Fibroblast of lung (primary cell): ENCODE measurements around the gene SRRM3. TPM values are rescaled to one million over a fixed set of nuclear protein-coding genes. Genes with fewer than 3 reads are reported as not detected.
"Not testable (repeated sequence)": the region's sequence is repeated elsewhere in the genome, so short reads cannot be mapped to it uniquely, and the experiment has no call there.

Experiments used
- DNase-seq, 2 donors: peaks; one replicate each; pipeline versions ENCODE4 v3.0.0 to v3.0.0-alpha.2; 2010; ENCODE audit warnings: low read depth in 2 of 2
- H2AFZ ChIP-seq: 2 replicates; pipeline ENCODE4 v1.5.1; 2012; ENCODE audit warnings: low read length, control low read depth, inconsistent platforms
- H3K27ac ChIP-seq: 2 replicates; pipeline ENCODE4 v1.5.1; 2011; ENCODE audit warnings: low read length, control low read depth; ENCODE audit not compliant: insufficient read depth
- H3K27me3 ChIP-seq: 2 replicates; pipeline ENCODE4 v1.5.1; 2011; ENCODE audit warnings: mild to moderate bottlenecking, low read length; ENCODE audit not compliant: control insufficient read depth, insufficient read depth
- H3K36me3 ChIP-seq: 2 replicates; pipeline ENCODE4 v1.5.1; 2011; ENCODE audit warnings: low read length; ENCODE audit not compliant: control insufficient read depth, insufficient read depth
- H3K4me1 ChIP-seq: 2 replicates; pipeline ENCODE4 v1.5.1; 2011; ENCODE audit warnings: low read length; ENCODE audit not compliant: control insufficient read depth, insufficient read depth; ENCODE audit errors: extremely low read depth
- H3K4me2 ChIP-seq: 2 replicates; pipeline ENCODE4 v1.5.1; 2011; ENCODE audit warnings: low read length, control low read depth; ENCODE audit not compliant: insufficient read depth; ENCODE audit errors: extremely low read depth
- H3K4me3 ChIP-seq, 4 experiments: fragments of 200-600 bp in 1 of 4; sonication (generic) in 1 of 4; replicated peaks in 1 of 4; 2 replicates each; pipeline ENCODE4 v1.5.1; 2011 to 2016; ENCODE audit warnings: low read length in 4 of 4, low read depth in 3 of 4, mild to moderate bottlenecking in 3 of 4, control low read depth in 2 of 4, inconsistent platforms in 1 of 4, mixed read lengths in 1 of 4; ENCODE audit not compliant: insufficient read depth in 1 of 4; ENCODE audit errors: control extremely low read depth in 1 of 4
- H3K79me2 ChIP-seq: 2 replicates; pipeline ENCODE4 v1.5.1; 2012; ENCODE audit warnings: mild to moderate bottlenecking, low read length, inconsistent platforms; ENCODE audit not compliant: control insufficient read depth, insufficient read depth
- H3K9ac ChIP-seq: 2 replicates; pipeline ENCODE4 v1.5.1; 2011; ENCODE audit warnings: mild to moderate bottlenecking, low read length, control low read depth; ENCODE audit not compliant: insufficient read depth
- H3K9me3 ChIP-seq: 2 replicates; pipeline ENCODE4 v1.5.1; 2012; ENCODE audit warnings: low read depth, low read length; ENCODE audit not compliant: control insufficient read depth, insufficient read depth
- H4K20me1 ChIP-seq: 2 replicates; pipeline ENCODE4 v1.5.1; 2011; ENCODE audit warnings: low read length; ENCODE audit not compliant: control insufficient read depth, insufficient read depth; ENCODE audit errors: extremely low read depth
- CTCF ChIP-seq, 2 donors: IDR thresholded peaks in 1 of 2; conservative IDR thresholded peaks in 1 of 2; 1 replicate in 1 of 2; 2 replicates in 1 of 2; pipeline ENCODE4 v1.5.1; 2011 to 2012; ENCODE audit warnings: low read length in 2 of 2, control low read depth in 1 of 2, inconsistent platforms in 1 of 2, low read depth in 1 of 2, mild to moderate bottlenecking in 1 of 2
- EZH2 ChIP-seq: IDR thresholded peaks from 2 replicates; pipeline ENCODE4 v1.5.1; 2012; ENCODE audit warnings: low read length, control low read depth, mild to moderate bottlenecking; ENCODE audit errors: missing control alignments
- polyA plus RNA-seq, 2 donors: library from polyadenylated mRNA; depleted of rRNA in 1 of 2; stranded (reverse) in 1 of 2; unstranded in 1 of 2; fragments of >200 nt; gene quantifications; 2 replicates each; pipeline ENCODE4 v1.2.1, GENCODE V29; 2011 to 2012; ENCODE audit warnings: missing spikeins in 1 of 2
- total RNA-seq: library from RNA; depleted of rRNA; stranded (reverse); fragments of >200 nt; gene quantifications from 2 replicates; pipeline ENCODE4 v1.2.1, GENCODE V29; 2014

Gene SRRM3
- total and polyA plus RNA-seq, 2 donors (not counting 1 experiment from before 2014, with no cell fraction given): 0.40 to 1.7 TPM

DNA sequence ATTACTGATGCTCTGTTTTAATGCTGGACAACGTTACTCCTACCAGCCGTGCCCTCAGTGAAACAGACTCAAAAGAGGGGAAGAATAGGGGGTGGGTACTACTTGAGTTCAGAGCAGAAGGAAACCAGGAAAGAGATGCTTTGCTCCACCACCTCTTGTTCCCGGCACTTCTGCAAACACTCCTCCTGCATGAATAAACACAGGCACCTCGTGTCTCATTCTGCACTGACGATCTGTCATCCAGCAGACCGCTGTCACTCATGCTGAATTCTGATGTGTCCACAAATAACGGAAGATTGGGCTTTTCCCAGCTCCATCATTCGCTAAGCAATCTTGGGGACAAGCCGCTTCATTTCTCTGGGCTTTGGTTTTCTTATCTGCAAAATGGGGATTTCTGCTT is 130.4 kb downstream of the SRRM3 start:
- H3K9me3 ChIP-seq: no peaks in the 10 kb centered on the region
- H3K27ac ChIP-seq: no peak overlapping the region
- no peak for DNase-seq
- no peak overlapping the region for H3K4me2 ChIP-seq
- no peaks in the 10 kb centered on the region for H3K27me3 ChIP-seq
- peaks cover 23% of the 10 kb centered on the region for H3K36me3 ChIP-seq
- no peaks in the 10 kb centered on the region for H4K20me1 ChIP-seq
- H3K9ac ChIP-seq: no peak overlapping the region
- TF ChIP-seq EZH2: no peak
- no peak for TF ChIP-seq CTCF (conservative IDR thresholded peaks at IDR 0.05 in 1 of 2, IDR thresholded peaks at IDR 0.05 in 1 of 2; ENCODE audit: low read depth in 1 of 2, low read length in 2 of 2)
- no peak overlapping the region for H3K4me3 ChIP-seq
- peaks cover 94% of the 10 kb centered on the region for H3K79me2 ChIP-seq
- H3K4me1 ChIP-seq: no peaks in the 10 kb centered on the region
- H2AFZ ChIP-seq: no peak overlapping the region

- no peaks in the 10 kb centered on the region for H4K20me1 ChIP-seq
- no peaks in the 10 kb centered on the region for H3K27me3 ChIP-seq
- H3K9me3 ChIP-seq: no peaks in the 10 kb centered on the region
- peak in 1 of 2 donors; percentile 37 for DNase-seq
- H3K4me2 ChIP-seq: no peak overlapping the region
- H3K4me3 ChIP-seq: no peak overlapping the region
- H3K36me3 ChIP-seq: peaks cover 18% of the 10 kb centered on the region
- no peak overlapping the region for H3K9ac ChIP-seq
- H3K27ac ChIP-seq: no peak overlapping the region
- H3K4me1 ChIP-seq: peaks cover 4% of the 10 kb centered on the region
- H2AFZ ChIP-seq: no peak overlapping the region
- peaks cover 95% of the 10 kb centered on the region for H3K79me2 ChIP-seq
- TF ChIP-seq EZH2 (no peak), CTCF (conservative IDR thresholded peaks at IDR 0.05 in 1 of 2, IDR thresholded peaks at IDR 0.05 in 1 of 2; ENCODE audit: low read depth in 1 of 2, low read length in 2 of 2) (no peak)
Measured at GRCh38 chr7:76333511-76334101, 131.9 kb downstream of the SRRM3 start.

DNA sequence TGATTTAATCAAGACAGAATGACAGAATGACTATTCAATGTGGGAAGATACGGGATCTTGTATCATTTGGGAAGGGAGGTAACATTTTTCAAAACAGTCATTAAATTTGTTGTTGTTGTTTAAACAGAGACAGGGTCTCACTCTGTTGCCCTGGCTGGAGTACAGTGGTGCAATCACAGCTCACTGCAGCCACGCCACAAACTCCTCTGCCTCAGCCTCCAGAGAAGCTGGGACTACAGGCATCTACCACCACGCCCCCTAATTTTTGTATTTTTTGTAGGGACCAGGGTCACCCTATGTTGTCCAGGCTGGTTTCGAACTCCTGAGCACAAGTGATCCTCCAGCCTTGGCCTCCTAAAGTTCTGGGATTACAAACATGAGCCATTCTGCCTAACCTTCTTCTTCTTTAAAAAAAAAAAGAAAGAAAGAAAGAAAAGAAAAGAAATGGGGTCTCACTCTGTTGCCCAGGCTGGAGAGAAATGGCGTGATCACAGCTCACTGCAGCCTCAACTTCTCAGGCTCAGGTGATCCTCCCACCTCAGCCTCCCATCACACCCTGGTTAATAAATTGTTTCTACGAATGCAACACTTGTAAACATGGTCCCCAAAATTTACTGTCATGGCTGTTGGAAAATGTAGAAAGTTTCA is 132.7 kb downstream of the SRRM3 start:
- DNase-seq: no peak
- Histone ChIP-seq H4K20me1 (no peaks in the 10 kb centered on the region), H3K4me3 (no peak overlapping the region), H3K4me1 (peaks cover 5% of the 10 kb centered on the region), H3K36me3 (peaks cover 12% of the 10 kb centered on the region), H3K27ac (no peak overlapping the region), H3K27me3 (no peaks in the 10 kb centered on the region), H3K9me3 (no peaks in the 10 kb centered on the region), H3K9ac (no peak overlapping the region), H3K4me2 (no peak overlapping the region), H3K79me2 (peaks cover 95% of the 10 kb centered on the region), H2AFZ (no peak overlapping the region)
- TF ChIP-seq CTCF (conservative IDR thresholded peaks at IDR 0.05 in 1 of 2, IDR thresholded peaks at IDR 0.05 in 1 of 2; ENCODE audit: low read depth in 1 of 2, low read length in 2 of 2): no peak
- no peak for TF ChIP-seq EZH2

DNA sequence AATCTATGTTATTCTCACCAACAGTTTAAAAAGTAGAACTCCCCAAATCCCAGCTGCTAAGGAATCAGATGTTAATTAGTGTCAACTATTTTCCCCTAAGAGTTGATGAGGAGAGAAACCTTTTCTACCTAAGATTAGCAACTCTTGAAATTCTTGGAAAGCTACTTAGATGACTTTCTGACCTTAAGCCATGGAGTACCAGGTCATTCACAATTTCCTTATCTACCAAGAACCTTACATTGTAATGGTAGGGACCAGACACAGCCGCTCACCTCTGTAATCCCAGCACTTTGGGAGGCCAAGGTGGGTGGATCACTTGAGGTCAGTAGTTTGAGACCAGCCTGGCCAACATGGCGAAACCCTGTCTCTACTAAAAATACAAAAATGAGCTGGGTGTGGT is 133.7 kb downstream of the SRRM3 start:
- not testable (repeated sequence) for H2AFZ ChIP-seq, H3K9me3 ChIP-seq, H4K20me1 ChIP-seq, H3K27me3 ChIP-seq, H3K27ac ChIP-seq, H3K4me1 ChIP-seq, H3K4me2 ChIP-seq, H3K4me3 ChIP-seq, DNase-seq, H3K36me3 ChIP-seq, H3K9ac ChIP-seq
- peaks cover 95% of the 10 kb centered on the region for H3K79me2 ChIP-seq
